DOHH2 (cell line): ENCODE results near the gene LSM2.

ENCODE experiments used
- CTCF ChIP-seq: fragments of 200-600 bp; sonication (generic); IDR thresholded peaks from one replicate; pipeline ENCODE4 v1.5.1; 2014; ENCODE audit warnings: antibody characterized with exemption, mild to moderate bottlenecking, low read depth, low read length; ENCODE audit not compliant: poor library complexity, severe bottlenecking
- EZH2phosphoT487 ChIP-seq: fragments of 200-600 bp; sonication (generic); IDR thresholded peaks from 2 replicates; pipeline ENCODE4 v1.6.1; 2017; ENCODE audit warnings: borderline replicate concordance, mild to moderate bottlenecking, antibody characterized with exemption, low read length, moderate library complexity, mixed read lengths

DNA sequence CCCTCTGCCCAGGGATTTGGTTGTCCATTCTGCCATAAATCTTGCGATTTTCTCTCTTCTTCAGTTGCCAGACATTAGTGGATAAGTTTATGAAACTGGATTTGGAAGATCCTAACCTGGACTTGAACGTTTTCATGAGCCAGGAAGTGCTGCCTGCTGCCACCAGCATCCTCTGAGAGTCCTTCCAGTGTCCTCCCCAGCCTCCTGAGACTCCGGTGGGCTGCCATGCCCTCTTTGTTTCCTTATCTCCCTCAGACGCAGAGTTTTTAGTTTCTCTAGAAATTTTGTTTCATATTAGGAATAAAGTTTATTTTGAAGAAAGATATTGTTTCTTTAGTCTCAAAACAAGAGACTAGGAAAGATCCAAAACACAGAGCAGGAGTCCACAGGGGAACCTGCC is 44.4 kb downstream of the LSM2 start, which contains the start of gene SAPCD1:
- TF ChIP-seq CTCF (no peak), EZH2phosphoT487 (no peak)
